Endothelial cell of umbilical vein (primary cell): ENCODE data around the gene NT5DC1. TPM values are rescaled to one million over a fixed set of nuclear protein-coding genes. Genes with fewer than 3 reads are reported as not detected.

Experiments used
- BruUV-seq: library from RNA; stranded (reverse); fragments of 400-500 nt; replicated peaks from 2 replicates; lab custom pipeline; 2021; lab: Mats Ljungman, UMichigan
- CTCF ChIA-PET: fragments of 300-600, 350-600 bp; sonication (Branson Sonifier 250); formaldehyde crosslinking; loops from one replicate; lab custom pipeline; 2021; ENCODE audit warnings: antibody characterized with exemption, inconsistent platforms; lab: Charles Lee
- POLR2A ChIA-PET: fragments of 300-600, 350-600 bp; sonication (Branson Sonifier 250); formaldehyde crosslinking; loops from one replicate; lab custom pipeline; 2021; ENCODE audit warnings: antibody characterized with exemption, inconsistent platforms; lab: Charles Lee
- DNase-seq: peaks from one replicate; pipeline ENCODE4 v3.0.0-alpha.2; 2011; ENCODE audit warnings: low read depth, low spot score
- FAIRE-seq: peaks from 2 replicates; lab custom pipeline; 2011; peaks lifted over from hg19 to GRCh38; lab: Jason Lieb, UNC
- H2AFZ ChIP-seq: 2 replicates; pipeline ENCODE4 v1.6.0; 2012; ENCODE audit warnings: low read depth, low read length, control low read depth, inconsistent platforms
- H3K27ac ChIP-seq: 2 replicates; pipeline ENCODE4 v1.5.1; 2011; ENCODE audit warnings: low read depth, mild to moderate bottlenecking, control low read depth, low read length, moderate library complexity; ENCODE audit not compliant: insufficient read depth
- H3K27me3 ChIP-seq, 2 experiments: 2 replicates each; pipeline versions ENCODE4 v1.6.0 to v1.6.1; 2011; ENCODE audit warnings: low read length in 2 of 2, mixed read lengths in 1 of 2; ENCODE audit not compliant: control insufficient read depth in 2 of 2, insufficient read depth in 2 of 2
- H3K36me3 ChIP-seq, 2 experiments: 2 replicates in 1 of 2; 3 replicates in 1 of 2; pipeline ENCODE4 v1.5.1; 2011; ENCODE audit warnings: low read length in 2 of 2, mild to moderate bottlenecking in 1 of 2, moderate library complexity in 1 of 2; ENCODE audit not compliant: control insufficient read depth in 2 of 2, insufficient read depth in 2 of 2; ENCODE audit errors: extremely low read depth in 1 of 2
- H3K4me1 ChIP-seq: 3 replicates; pipeline ENCODE4 v1.5.1; 2011; ENCODE audit warnings: mild to moderate bottlenecking, low read length; ENCODE audit not compliant: control insufficient read depth, insufficient read depth; ENCODE audit errors: extremely low read depth
- H3K4me2 ChIP-seq: 2 replicates; pipeline ENCODE4 v1.6.1; 2011; ENCODE audit warnings: low read length, control low read depth, mixed read lengths; ENCODE audit not compliant: insufficient read depth
- H3K4me3 ChIP-seq, 3 experiments: fragments of 200-600 bp in 1 of 3; sonication (generic), shearing (Covaris generic) in 1 of 3; replicated peaks in 1 of 3; 2 replicates each; pipeline ENCODE4 v1.5.1; 2011 to 2016; ENCODE audit warnings: control low read depth in 3 of 3, low read length in 3 of 3, mild to moderate bottlenecking in 2 of 3, inconsistent platforms in 1 of 3, low read depth in 1 of 3, moderate library complexity in 1 of 3; ENCODE audit not compliant: insufficient read depth in 1 of 3
- H3K79me2 ChIP-seq: 2 replicates; pipeline ENCODE4 v1.6.0; 2012; ENCODE audit warnings: low read length, inconsistent platforms; ENCODE audit not compliant: control insufficient read depth, insufficient read depth
- H3K9ac ChIP-seq: replicated peaks from 2 replicates; pipeline ENCODE3; 2011; ENCODE audit warnings: low read length, control low read depth; ENCODE audit not compliant: insufficient read depth; ENCODE audit errors: extremely low read depth
- H3K9me1 ChIP-seq: replicated peaks from 3 replicates; pipeline ENCODE4 v1.6.0; 2011; ENCODE audit warnings: mild to moderate bottlenecking, low read length; ENCODE audit not compliant: control insufficient read depth, insufficient read depth; ENCODE audit errors: extremely low read depth
- H3K9me3 ChIP-seq: replicated peaks from 2 replicates; pipeline ENCODE4 v1.5.1; 2012; ENCODE audit warnings: low read length, inconsistent platforms; ENCODE audit not compliant: control insufficient read depth, insufficient read depth
- H4K20me1 ChIP-seq: replicated peaks from 2 replicates; pipeline ENCODE3; 2011; ENCODE audit warnings: mild to moderate bottlenecking, low read length; ENCODE audit not compliant: control insufficient read depth, insufficient read depth; ENCODE audit errors: extremely low read depth
- EZH2 ChIP-seq: IDR thresholded peaks from 2 replicates; pipeline ENCODE4 v1.6.1; 2012; ENCODE audit warnings: borderline replicate concordance, low read depth, mild to moderate bottlenecking, moderate library complexity, low read length, inconsistent platforms; ENCODE audit not compliant: severe bottlenecking
- MAX ChIP-seq: IDR thresholded peaks from 2 replicates; pipeline ENCODE4 v1.6.1; 2011; ENCODE audit not compliant: insufficient read depth, insufficient read length
- POLR2AphosphoS5 ChIP-seq: IDR thresholded peaks from 2 replicates; pipeline ENCODE4 v1.6.1; 2012; ENCODE audit warnings: low read depth, mild to moderate bottlenecking, control low read depth, low read length, moderate library complexity; ENCODE audit not compliant: insufficient read depth
- dilution Hi-C: fragments of 300-500 bp; cut with MboI; formaldehyde crosslinking; loops from one replicate; pipeline ENCODE4 v1.15.0; 2019; ENCODE audit warnings: low sequenced_read_pairs; ENCODE audit not compliant: extremely low pct_ligation_motif_present
- intact Hi-C: fragments of 100-400 bp; cut with micrococcal nuclease; formaldehyde crosslinking; loops from one replicate; pipeline ENCODE4 v1.10.0; 2022
- polyA plus RNA-seq, 4 experiments: library from polyadenylated mRNA; depleted of rRNA in 3 of 4; stranded (reverse) in 3 of 4; unstranded in 1 of 4; fragments of >200 nt; gene quantifications; 2 replicates each; pipeline versions ENCODE4 v1.2.1 to v1.2.3, GENCODE V29; 2011 to 2012; ENCODE audit warnings: missing spikeins in 1 of 4
- total RNA-seq: library from RNA; stranded (reverse); gene quantifications from 2 replicates; pipeline ENCODE4 v1.2.3, GENCODE V29; 2021
- TF ChIP-seq, protein P1 (sequence below), 2 donors: IDR thresholded peaks; 1 replicate in 1 of 2; 2 replicates in 1 of 2; pipeline ENCODE4 v1.5.1; 2011; ENCODE audit warnings: low read length in 2 of 2, mild to moderate bottlenecking in 2 of 2, moderate library complexity in 2 of 2, control low read depth in 1 of 2, inconsistent platforms in 1 of 2, low read depth in 1 of 2; ENCODE audit not compliant: insufficient read depth in 1 of 2; ENCODE audit errors: extremely low read depth in 1 of 2

NT5DC1 gene
- total and polyA plus RNA-seq, 2 donors (not counting 3 experiments of a cell fraction or from before 2014, with no cell fraction given) = 11.3 to 24.3 TPM

GRCh38 chr6:116084284-116084683 lies 16.4 kb upstream of the NT5DC1 start:
- peaks cover 0 to 4% of the 10 kb centered on the region in 2 experiments for H3K27me3 ChIP-seq
- no peaks in the 10 kb centered on the region for H3K9me1 ChIP-seq
- no TSS peak for BruUV-seq
- H3K4me1 ChIP-seq = no peaks in the 10 kb centered on the region
- H4K20me1 ChIP-seq = no peaks in the 10 kb centered on the region
- FAIRE-seq = no peak
- dilution Hi-C loops (no loop called here), intact Hi-C loops (no loop called here)
- no peak overlapping the region for H3K27ac ChIP-seq
- H3K9ac ChIP-seq = no peak overlapping the region
- H3K9me3 ChIP-seq = no peaks in the 10 kb centered on the region
- no peak overlapping the region for H3K4me2 ChIP-seq
- DNase-seq = no peak
- TF ChIP-seq MAX (no peak), POLR2AphosphoS5 (no peak), EZH2 (no peak)
- TF ChIP-seq, protein P1, sequence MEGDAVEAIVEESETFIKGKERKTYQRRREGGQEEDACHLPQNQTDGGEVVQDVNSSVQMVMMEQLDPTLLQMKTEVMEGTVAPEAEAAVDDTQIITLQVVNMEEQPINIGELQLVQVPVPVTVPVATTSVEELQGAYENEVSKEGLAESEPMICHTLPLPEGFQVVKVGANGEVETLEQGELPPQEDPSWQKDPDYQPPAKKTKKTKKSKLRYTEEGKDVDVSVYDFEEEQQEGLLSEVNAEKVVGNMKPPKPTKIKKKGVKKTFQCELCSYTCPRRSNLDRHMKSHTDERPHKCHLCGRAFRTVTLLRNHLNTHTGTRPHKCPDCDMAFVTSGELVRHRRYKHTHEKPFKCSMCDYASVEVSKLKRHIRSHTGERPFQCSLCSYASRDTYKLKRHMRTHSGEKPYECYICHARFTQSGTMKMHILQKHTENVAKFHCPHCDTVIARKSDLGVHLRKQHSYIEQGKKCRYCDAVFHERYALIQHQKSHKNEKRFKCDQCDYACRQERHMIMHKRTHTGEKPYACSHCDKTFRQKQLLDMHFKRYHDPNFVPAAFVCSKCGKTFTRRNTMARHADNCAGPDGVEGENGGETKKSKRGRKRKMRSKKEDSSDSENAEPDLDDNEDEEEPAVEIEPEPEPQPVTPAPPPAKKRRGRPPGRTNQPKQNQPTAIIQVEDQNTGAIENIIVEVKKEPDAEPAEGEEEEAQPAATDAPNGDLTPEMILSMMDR (IDR thresholded peaks at IDR 0.05; ENCODE audit: extremely low read depth in 1 of 2, insufficient read depth in 1 of 2, low read depth in 1 of 2, low read length in 2 of 2) = no peak
- H3K4me3 ChIP-seq = no peak overlapping the region
- CTCF ChIA-PET = interaction anchor here (1.1 to 1.5 kb wide), 2 partner anchors 12 to 27 kb away, joined by 3 to 5 read pairs; no protein-coding TSS in a partner anchor
- H3K36me3 ChIP-seq = no peaks in the 10 kb centered on the region
- no peaks in the 10 kb centered on the region for H3K79me2 ChIP-seq
- POLR2A ChIA-PET = interaction anchor here (0.6 kb wide), 1 partner anchor 897 kb away, joined by 8 read pairs; no protein-coding TSS in a partner anchor
- no peak overlapping the region for H2AFZ ChIP-seq
